Thyroid gland (tissue), 4 donors: ENCODE data around the gene TEX44.

Experiments used
- CTCF ChIP-seq, 6 experiments: fragments of 200-600 bp in 3 of 6; fragments of 450-650 bp in 3 of 6; sonication (generic) in 3 of 6; IDR thresholded peaks; one replicate each; pipeline ENCODE4 v1.5.1; 2016 to 2019; ENCODE audit warnings: antibody characterized with exemption in 6 of 6, mild to moderate bottlenecking in 2 of 6, inconsistent platforms in 1 of 6, moderate library complexity in 1 of 6
- POLR2A ChIP-seq, 2 donors: fragments of 450-650 bp; IDR thresholded peaks; one replicate each; pipeline ENCODE4 v1.6.1; 2017; ENCODE audit warnings: antibody characterized with exemption in 2 of 2, mild to moderate bottlenecking in 2 of 2, moderate library complexity in 1 of 2

DNA sequence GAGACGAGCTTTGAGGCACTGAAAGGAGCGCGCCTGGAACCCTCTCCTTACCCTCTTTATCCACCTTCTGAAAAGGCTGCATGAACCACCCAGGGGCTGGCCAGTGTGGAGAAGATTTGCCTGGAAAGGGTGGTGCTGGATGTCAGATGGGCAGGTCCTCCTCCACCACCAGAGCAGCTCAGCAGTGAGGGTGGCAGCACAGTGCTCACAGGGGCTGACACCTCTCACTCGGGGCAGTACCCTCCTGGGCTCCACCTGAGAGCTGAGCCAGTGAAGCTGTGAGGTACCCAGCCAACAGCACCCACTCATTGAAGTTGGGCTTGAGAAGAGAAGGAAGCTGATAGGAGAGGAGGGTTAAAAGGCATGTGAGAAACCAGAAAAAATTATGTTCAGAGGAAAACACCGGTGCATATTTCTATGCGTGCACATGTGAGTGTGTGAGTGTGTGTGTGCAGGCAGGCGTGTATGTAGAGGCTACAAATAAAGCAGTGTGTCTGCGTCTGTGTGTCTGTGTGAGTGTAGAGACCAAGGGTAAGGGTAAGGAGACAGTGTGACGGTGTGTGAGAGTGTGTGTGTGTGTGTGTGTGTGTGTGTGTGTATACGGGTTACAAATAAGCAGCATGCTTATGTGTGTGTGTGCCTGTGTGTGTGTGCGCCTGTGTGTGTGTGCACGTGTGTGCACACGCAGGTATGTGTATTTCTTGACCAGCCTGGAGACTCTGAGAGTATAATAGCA lies 40.7 kb downstream of the TEX44 start:
- TF ChIP-seq CTCF (IDR thresholded peaks at IDR 0.05) (no peak), POLR2A (IDR thresholded peaks at IDR 0.05) (no peak)
